CD4-positive, alpha-beta T cell treated with Interleukin-17A for 1 hour (primary cell): Measurements from ENCODE around the gene PIGBOS1.

ENCODE experiments used
- DNase-seq: peaks from one replicate; pipeline ENCODE4 v3.0.0-alpha.2; 2020

Gene PIGBOS1

GRCh38 chr15:55290528-55291057, 28.3 kb downstream of the PIGBOS1 start:
- peak; percentile 89 for DNase-seq

GRCh38 chr15:55289746-55290527, 29.0 kb downstream of the PIGBOS1 start, which contains the start of gene RAB27A:
RAB27A (minus strand) TSS chr15:55289813; CDS start chr15:55234934, 54,879 bp downstream.
- peak; percentile 84 for DNase-seq

- DNase-seq, result peak; percentile 47
Measured at GRCh38 chr15:55289011-55289745, 29.7 kb downstream of the PIGBOS1 start.

- no peak for DNase-seq
Measured at GRCh38 chr15:55288006-55288717, 30.8 kb downstream of the PIGBOS1 start.

- peak; percentile 17 for DNase-seq
Measured at GRCh38 chr15:55286442-55287189, 32.3 kb downstream of the PIGBOS1 start.

GRCh38 chr15:55284426-55284825, 34.5 kb downstream of the PIGBOS1 start:
- peak; percentile 14 for DNase-seq

- DNase-seq, result peak; percentile 13
Measured at GRCh38 chr15:55283379-55284147, 35.4 kb downstream of the PIGBOS1 start.

- peak; percentile 55 for DNase-seq
Measured at GRCh38 chr15:55282284-55282833, 36.6 kb downstream of the PIGBOS1 start.

- DNase-seq, result no peak
Measured at GRCh38 chr15:55281517-55282228, 37.2 kb downstream of the PIGBOS1 start.

- DNase-seq, result peak; percentile 50
Measured at GRCh38 chr15:55280589-55280988, 38.3 kb downstream of the PIGBOS1 start.

GRCh38 chr15:55279746-55280351, 39.1 kb downstream of the PIGBOS1 start:
- DNase-seq, result peak; percentile 76

- no peak for DNase-seq
Measured at GRCh38 chr15:55279100-55279745, 39.7 kb downstream of the PIGBOS1 start.

GRCh38 chr15:55277715-55278114, 41.2 kb downstream of the PIGBOS1 start:
- no peak for DNase-seq

- DNase-seq, result peak; percentile 79
Measured at GRCh38 chr15:55277116-55277564, 41.8 kb downstream of the PIGBOS1 start.

- DNase-seq, result no peak
Measured at GRCh38 chr15:55276324-55276723, 42.6 kb downstream of the PIGBOS1 start.

GRCh38 chr15:55270291-55270690, 48.6 kb downstream of the PIGBOS1 start:
- DNase-seq, result no peak

GRCh38 chr15:55268176-55268695, 50.7 kb downstream of the PIGBOS1 start:
- DNase-seq, result no peak

- DNase-seq, result peak; percentile 83
Measured at GRCh38 chr15:55267401-55268175, 51.3 kb downstream of the PIGBOS1 start.
